ENCODE data around the gene TNS3. TPM values are rescaled to one million over a fixed set of nuclear protein-coding genes. Genes with fewer than 3 reads are reported as not detected.
"Not testable (repeated sequence)": the region's sequence is repeated elsewhere in the genome, so short reads cannot be mapped to it uniquely, and the experiment has no call there.

The TNS3 gene
- total RNA-seq, 2 donors from 2014 or later = 2.3 to 2.6 TPM

- Mint-ChIP-seq H3K4me3 (no peak overlapping the region), H3K4me1 (no peaks in the 10 kb centered on the region), H3K27ac (no peak overlapping the region), H3K27me3 (peaks cover 4% of the 10 kb centered on the region), H3K36me3 (ENCODE audit: low read depth) (no peaks in the 10 kb centered on the region)
- DNase-seq = no peak
- no peaks in the 10 kb centered on the region for H3K9me3 ChIP-seq (ENCODE audit: control insufficient read depth, low read length, poor library complexity, severe bottlenecking)
- no peak for ATAC-seq
These were observed 131.9 kb downstream of the TNS3 start for GRCh38 chr7:47449810-47450590.

- Mint-ChIP-seq H3K4me1 (no peaks in the 10 kb centered on the region), H3K36me3 (ENCODE audit: low read depth) (no peaks in the 10 kb centered on the region), H3K27me3 (peaks cover 4% of the 10 kb centered on the region), H3K4me3 (no peak overlapping the region), H3K27ac (no peak overlapping the region)
- DNase-seq (no peak), ATAC-seq (no peak)
- no peaks in the 10 kb centered on the region for H3K9me3 ChIP-seq (ENCODE audit: control insufficient read depth, low read length, poor library complexity, severe bottlenecking)
These were observed 132.9 kb downstream of the TNS3 start for GRCh38 chr7:47448971-47449370.

GRCh38 chr7:47447621-47448349, 134.1 kb downstream of the TNS3 start:
- H3K9me3 ChIP-seq (ENCODE audit: control insufficient read depth, low read length, poor library complexity, severe bottlenecking) = no peaks in the 10 kb centered on the region
- no peak overlapping the region for H3K4me3 Mint-ChIP-seq
- no peak for ATAC-seq
- DNase-seq = no peak
- H3K4me1 Mint-ChIP-seq = no peaks in the 10 kb centered on the region
- peaks cover 4% of the 10 kb centered on the region for H3K27me3 Mint-ChIP-seq
- no peak overlapping the region for H3K27ac Mint-ChIP-seq
- H3K36me3 Mint-ChIP-seq (ENCODE audit: low read depth) = no peaks in the 10 kb centered on the region

- DNase-seq (no peak), ATAC-seq (no peak)
- H3K27ac Mint-ChIP-seq = no peak overlapping the region
- peaks cover 4% of the 10 kb centered on the region for H3K27me3 Mint-ChIP-seq
- H3K4me3 Mint-ChIP-seq = no peak overlapping the region
- H3K9me3 ChIP-seq (ENCODE audit: control insufficient read depth, low read length, poor library complexity, severe bottlenecking) = no peaks in the 10 kb centered on the region
- H3K4me1 Mint-ChIP-seq = no peaks in the 10 kb centered on the region
- H3K36me3 Mint-ChIP-seq (ENCODE audit: low read depth) = no peaks in the 10 kb centered on the region
These were observed 134.9 kb downstream of the TNS3 start for GRCh38 chr7:47446871-47447466.

- Mint-ChIP-seq H3K4me3 (no peak overlapping the region), H3K4me1 (peaks cover 3% of the 10 kb centered on the region), H3K27ac (no peak overlapping the region), H3K27me3 (peaks cover 12% of the 10 kb centered on the region), H3K36me3 (ENCODE audit: low read depth) (no peaks in the 10 kb centered on the region)
- no peaks in the 10 kb centered on the region for H3K9me3 ChIP-seq (ENCODE audit: control insufficient read depth, low read length, poor library complexity, severe bottlenecking)
- DNase-seq (no peak), ATAC-seq (no peak)
These were observed 137.4 kb downstream of the TNS3 start for GRCh38 chr7:47444376-47445098.

GRCh38 chr7:47443049-47443448, 138.9 kb downstream of the TNS3 start:
- ATAC-seq (no peak), DNase-seq (no peak)
- H3K27me3 Mint-ChIP-seq = peaks cover 11% of the 10 kb centered on the region

GRCh38 chr7:47442605-47442865, 139.4 kb downstream of the TNS3 start:
- no peak for ATAC-seq
- Mint-ChIP-seq H3K4me3 (no peak overlapping the region), H3K4me1 (peaks cover 5% of the 10 kb centered on the region), H3K27me3 (peaks cover 11% of the 10 kb centered on the region), H3K36me3 (ENCODE audit: low read depth) (no peaks in the 10 kb centered on the region), H3K27ac (no peak overlapping the region)
- DNase-seq = no peak
- no peaks in the 10 kb centered on the region for H3K9me3 ChIP-seq (ENCODE audit: control insufficient read depth, low read length, poor library complexity, severe bottlenecking)

More at GRCh38 chr7:47443049-47443448, 138.9 kb downstream of the TNS3 start:
- H3K9me3 ChIP-seq (ENCODE audit: control insufficient read depth, low read length, poor library complexity, severe bottlenecking) = no peaks in the 10 kb centered on the region
- H3K4me3 Mint-ChIP-seq = no peak overlapping the region
- no peak overlapping the region for H3K27ac Mint-ChIP-seq
- no peaks in the 10 kb centered on the region for H3K36me3 Mint-ChIP-seq (ENCODE audit: low read depth)
- H3K4me1 Mint-ChIP-seq = peaks cover 5% of the 10 kb centered on the region

GRCh38 chr7:47441796-47442604, 139.9 kb downstream of the TNS3 start:
- H3K27ac Mint-ChIP-seq = no peak overlapping the region
- DNase-seq (no peak), ATAC-seq (no peak)
- H3K4me3 Mint-ChIP-seq = no peak overlapping the region
- H3K9me3 ChIP-seq (ENCODE audit: control insufficient read depth, low read length, poor library complexity, severe bottlenecking) = no peaks in the 10 kb centered on the region
- peaks cover 11% of the 10 kb centered on the region for H3K27me3 Mint-ChIP-seq
- H3K36me3 Mint-ChIP-seq (ENCODE audit: low read depth) = no peaks in the 10 kb centered on the region
- peaks cover 5% of the 10 kb centered on the region for H3K4me1 Mint-ChIP-seq

- not testable (repeated sequence) for H3K9me3 ChIP-seq (ENCODE audit: control insufficient read depth, low read length, poor library complexity, severe bottlenecking); H3K4me3 Mint-ChIP-seq; H3K4me1 Mint-ChIP-seq; ATAC-seq; DNase-seq; H3K36me3 Mint-ChIP-seq (ENCODE audit: low read depth); H3K27ac Mint-ChIP-seq
- H3K27me3 Mint-ChIP-seq = peaks cover 11% of the 10 kb centered on the region
These were observed 140.9 kb downstream of the TNS3 start for GRCh38 chr7:47441048-47441447.

- no peak for DNase-seq
- H3K4me3 Mint-ChIP-seq = no peak overlapping the region
- H3K4me1 Mint-ChIP-seq = peaks cover 5% of the 10 kb centered on the region
- H3K27me3 Mint-ChIP-seq = peaks cover 11% of the 10 kb centered on the region
- no peaks in the 10 kb centered on the region for H3K9me3 ChIP-seq (ENCODE audit: control insufficient read depth, low read length, poor library complexity, severe bottlenecking)
- no peak overlapping the region for H3K27ac Mint-ChIP-seq
- no peaks in the 10 kb centered on the region for H3K36me3 Mint-ChIP-seq (ENCODE audit: low read depth)
- ATAC-seq = no peak
These were observed 141.6 kb downstream of the TNS3 start for GRCh38 chr7:47440320-47440719.

- no peak overlapping the region for H3K4me3 Mint-ChIP-seq
- no peak for DNase-seq
- no peak overlapping the region for H3K27ac Mint-ChIP-seq
- H3K9me3 ChIP-seq (ENCODE audit: control insufficient read depth, low read length, poor library complexity, severe bottlenecking) = no peaks in the 10 kb centered on the region
- H3K36me3 Mint-ChIP-seq (ENCODE audit: low read depth) = no peaks in the 10 kb centered on the region
- no peak for ATAC-seq
- peaks cover 5% of the 10 kb centered on the region for H3K4me1 Mint-ChIP-seq
- H3K27me3 Mint-ChIP-seq = peaks cover 11% of the 10 kb centered on the region
These were observed 142.7 kb downstream of the TNS3 start for GRCh38 chr7:47439181-47439667.

GRCh38 chr7:47438411-47439029, 143.4 kb downstream of the TNS3 start:
- Mint-ChIP-seq H3K27ac (no peak overlapping the region), H3K27me3 (peaks cover 11% of the 10 kb centered on the region), H3K36me3 (ENCODE audit: low read depth) (no peaks in the 10 kb centered on the region), H3K4me3 (no peak overlapping the region), H3K4me1 (peaks cover 5% of the 10 kb centered on the region)
- no peak for DNase-seq
- no peak for ATAC-seq
- no peaks in the 10 kb centered on the region for H3K9me3 ChIP-seq (ENCODE audit: control insufficient read depth, low read length, poor library complexity, severe bottlenecking)

Measured in T-helper 17 cell (primary cell).